ENCODE measurements around the gene PSORS1C1.

PSORS1C1 gene

DNA sequence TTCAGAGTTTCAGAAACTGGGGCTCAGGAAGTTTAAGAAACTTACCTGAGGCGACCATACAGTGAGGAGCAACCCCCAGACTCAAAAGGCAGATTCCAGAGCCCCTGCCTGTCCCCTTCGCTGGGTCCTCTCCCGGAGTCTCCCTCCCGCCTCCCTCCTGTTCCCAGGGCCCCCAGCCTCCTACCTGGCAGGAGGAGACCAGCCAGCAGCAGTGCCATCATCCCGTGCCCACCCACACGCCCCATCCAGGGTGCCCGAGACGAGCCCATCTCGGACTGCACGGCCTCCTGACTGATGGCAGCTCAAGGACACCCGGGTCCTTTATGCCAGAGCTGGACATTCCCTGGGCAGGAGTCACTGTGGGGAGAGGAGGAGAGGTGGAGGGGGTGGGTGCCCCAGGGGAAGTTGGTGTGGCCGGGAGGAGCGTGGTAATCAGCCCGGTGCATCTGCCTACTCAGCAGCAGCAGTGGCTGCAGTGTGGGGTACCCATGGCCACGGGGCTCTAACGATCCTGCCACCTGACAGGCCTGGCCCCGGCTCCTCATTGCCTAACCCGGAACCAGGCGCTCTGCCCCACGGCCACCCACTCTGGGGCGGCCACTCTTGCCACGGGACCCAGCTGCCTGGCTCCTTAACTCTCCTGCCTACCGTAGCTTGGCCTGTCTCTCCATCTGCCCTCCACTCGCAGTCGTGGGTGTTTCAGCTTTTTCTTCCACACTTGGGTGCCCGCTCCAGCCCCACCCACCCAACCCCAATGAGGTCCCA, 5.7 kb downstream of the PSORS1C1 start, which contains the start of gene CDSN:
Gene CDSN (minus strand): TSS at position 296 of the 765 bp plus-strand sequence. CDS start 27 bp downstream, at position 269.
- no peak within 1 kb of the TSS for H3K4me3 ChIP-seq (ENCODE audit: low read depth, low read length)
- TF ChIP-seq CTCF (conservative IDR thresholded peaks at IDR 0.05; ENCODE audit: low read depth, low read length), result no peak
- DNase-seq (ENCODE audit: low read depth), result no peak

DNA sequence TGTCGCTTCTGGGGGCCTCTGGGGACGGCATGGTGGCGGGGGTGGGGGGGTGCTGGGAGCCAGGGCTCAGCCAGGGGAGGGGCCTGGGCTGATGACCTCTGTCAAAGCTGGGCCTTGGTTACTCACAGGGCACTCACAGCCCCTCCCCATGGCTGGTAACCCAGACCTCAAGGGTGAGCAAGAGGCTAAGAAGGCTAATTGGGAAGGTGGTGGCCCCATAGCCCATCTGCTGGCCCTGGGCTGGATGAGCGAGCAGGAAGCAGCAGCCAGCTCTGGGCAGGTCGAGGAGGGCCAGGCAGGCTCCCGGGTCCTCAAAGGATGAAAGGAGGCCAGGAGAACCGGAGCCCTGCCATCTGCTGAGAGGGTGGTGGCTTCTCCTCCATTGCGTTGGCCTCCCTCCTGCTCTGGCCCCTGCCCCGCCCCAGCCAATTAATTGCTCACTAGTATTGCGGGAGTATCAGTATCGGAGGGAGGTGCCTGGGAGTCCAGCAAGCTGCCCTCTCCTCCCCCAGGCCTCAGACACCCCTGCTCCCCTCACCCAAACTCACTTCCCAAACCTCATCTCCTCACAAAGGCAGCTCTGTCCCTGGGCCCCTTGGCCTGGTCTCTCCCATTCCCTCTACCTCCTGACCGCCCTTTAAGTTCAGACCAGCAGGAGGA, 6.7 kb downstream of the PSORS1C1 start:
- no peak for DNase-seq (ENCODE audit: low read depth)
- H3K4me3 ChIP-seq (ENCODE audit: low read depth, low read length), result no peak overlapping the region
- TF ChIP-seq CTCF (conservative IDR thresholded peaks at IDR 0.05; ENCODE audit: low read depth, low read length), result no peak

DNA sequence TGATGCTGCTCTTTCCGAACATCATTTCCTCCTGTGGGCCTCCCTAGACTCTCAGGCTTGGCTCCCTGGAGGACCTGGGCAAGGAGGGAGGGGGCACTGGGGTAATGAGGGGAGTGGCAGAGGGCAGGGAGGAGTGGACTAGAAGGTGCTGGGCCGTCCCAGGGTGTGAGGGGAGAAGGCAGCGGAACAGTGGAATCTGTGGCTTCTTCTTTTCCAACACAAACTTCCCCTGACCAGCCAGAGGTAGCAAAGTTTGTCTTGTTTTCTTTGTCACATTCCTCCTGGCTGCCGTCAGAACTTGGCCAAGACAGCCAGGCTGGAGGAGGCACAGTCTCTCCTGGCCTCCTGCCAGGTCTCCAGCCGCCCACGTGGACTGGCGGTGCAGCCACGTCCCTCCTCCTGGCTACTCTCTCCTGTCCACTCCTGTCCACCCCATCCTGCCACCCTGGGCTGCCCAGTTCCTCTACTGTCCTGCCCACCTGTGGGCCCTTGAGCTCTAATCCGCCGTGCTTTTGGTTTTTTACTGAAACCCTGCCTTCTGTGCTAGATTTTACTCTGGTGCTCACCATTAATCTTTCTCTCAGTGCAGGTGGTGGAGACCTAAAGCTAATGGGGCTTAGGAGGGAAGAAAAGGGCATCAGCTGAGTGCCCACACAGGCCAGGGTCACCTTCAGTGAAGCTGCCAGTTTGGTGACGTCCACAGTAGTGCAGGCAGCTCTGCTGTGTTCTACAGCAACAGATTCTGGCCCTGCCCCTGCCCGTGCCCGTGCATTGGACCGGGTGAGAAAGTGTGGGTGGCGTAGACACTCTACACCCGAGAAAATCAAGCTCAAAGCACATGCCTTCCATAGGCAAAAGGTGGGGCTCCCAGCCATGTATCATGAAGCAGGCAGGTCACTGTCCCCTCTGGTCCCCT, 8.4 kb downstream of the PSORS1C1 start:
- no peak overlapping the region for H3K4me3 ChIP-seq (ENCODE audit: low read depth, low read length)
- peak; percentile 90 for DNase-seq (ENCODE audit: low read depth)
- TF ChIP-seq CTCF (conservative IDR thresholded peaks at IDR 0.05; ENCODE audit: low read depth, low read length), result no peak

DNA sequence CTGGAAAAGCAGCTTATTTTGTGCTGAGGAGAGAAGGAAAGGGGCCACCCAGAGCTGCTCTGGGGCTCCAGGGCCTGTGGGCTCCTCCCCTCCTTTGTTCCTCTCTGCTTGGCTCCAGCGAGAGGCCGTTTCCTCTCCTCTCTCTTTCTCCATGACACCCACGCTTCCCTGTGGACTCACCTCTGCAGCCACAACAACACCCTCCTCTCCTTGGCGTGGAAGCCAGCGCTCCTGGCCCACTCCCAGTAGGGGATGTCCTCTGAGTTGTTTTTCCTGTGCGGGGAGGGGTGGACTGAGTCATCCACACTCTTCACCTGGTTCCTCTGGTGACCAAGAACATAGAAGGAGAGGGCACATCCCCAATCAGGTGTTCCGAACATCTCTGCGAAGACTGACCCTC, 10.6 kb downstream of the PSORS1C1 start:
- no peak for TF ChIP-seq CTCF (conservative IDR thresholded peaks at IDR 0.05; ENCODE audit: low read depth, low read length)
- DNase-seq (ENCODE audit: low read depth), result peak; percentile 39
- no peak overlapping the region for H3K4me3 ChIP-seq (ENCODE audit: low read depth, low read length)

GRCh38 chr6:31125586-31126363, 11.2 kb downstream of the PSORS1C1 start:
- DNase-seq (ENCODE audit: low read depth), result peak; percentile 19

More at GRCh38 chr6:31125586-31126363, 11.2 kb downstream of the PSORS1C1 start:
- H3K4me3 ChIP-seq (ENCODE audit: low read depth, low read length), result no peak overlapping the region
- TF ChIP-seq CTCF (conservative IDR thresholded peaks at IDR 0.05; ENCODE audit: low read depth, low read length), result no peak
